GM13977 (cell line): ENCODE measurements around the gene RPRD1A.
"Not testable (repeated sequence)": the region's sequence is repeated elsewhere in the genome, so short reads cannot be mapped to it uniquely, and the experiment has no call there.

Experiments used
- DNase-seq: peaks from one replicate; pipeline ENCODE4 v3.0.0; 2012; ENCODE audit warnings: low spot score
- in situ Hi-C: fragments of 300-500 bp; cut with MboI; formaldehyde crosslinking; loops from one replicate; pipeline ENCODE4 v1.12.0; 2022; ENCODE audit warnings: low sequenced_read_pairs, low pct_unique_long_range_greater_than_20kb, mixed read lengths, inconsistent platforms; ENCODE audit not compliant: unreplicated experiment
- TF ChIP-seq, protein P1 (sequence below): IDR thresholded peaks from 2 replicates; pipeline ENCODE4 v1.5.1; 2012; ENCODE audit warnings: mild to moderate bottlenecking, control low read depth; ENCODE audit not compliant: insufficient read depth; ENCODE audit errors: extremely low read depth, missing control alignments

RPRD1A gene, protein sequence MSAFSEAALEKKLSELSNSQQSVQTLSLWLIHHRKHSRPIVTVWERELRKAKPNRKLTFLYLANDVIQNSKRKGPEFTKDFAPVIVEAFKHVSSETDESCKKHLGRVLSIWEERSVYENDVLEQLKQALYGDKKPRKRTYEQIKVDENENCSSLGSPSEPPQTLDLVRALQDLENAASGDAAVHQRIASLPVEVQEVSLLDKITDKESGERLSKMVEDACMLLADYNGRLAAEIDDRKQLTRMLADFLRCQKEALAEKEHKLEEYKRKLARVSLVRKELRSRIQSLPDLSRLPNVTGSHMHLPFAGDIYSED

GRCh38 chr18:36067055-36067957 lies at the start of gene RPRD1A:
TSS of gene RPRD1A (minus strand) at chr18:36067559. CDS start at chr18:36067404, 155 bp downstream.
- in situ Hi-C loops: no loop called here
- TF ChIP-seq, protein P1, sequence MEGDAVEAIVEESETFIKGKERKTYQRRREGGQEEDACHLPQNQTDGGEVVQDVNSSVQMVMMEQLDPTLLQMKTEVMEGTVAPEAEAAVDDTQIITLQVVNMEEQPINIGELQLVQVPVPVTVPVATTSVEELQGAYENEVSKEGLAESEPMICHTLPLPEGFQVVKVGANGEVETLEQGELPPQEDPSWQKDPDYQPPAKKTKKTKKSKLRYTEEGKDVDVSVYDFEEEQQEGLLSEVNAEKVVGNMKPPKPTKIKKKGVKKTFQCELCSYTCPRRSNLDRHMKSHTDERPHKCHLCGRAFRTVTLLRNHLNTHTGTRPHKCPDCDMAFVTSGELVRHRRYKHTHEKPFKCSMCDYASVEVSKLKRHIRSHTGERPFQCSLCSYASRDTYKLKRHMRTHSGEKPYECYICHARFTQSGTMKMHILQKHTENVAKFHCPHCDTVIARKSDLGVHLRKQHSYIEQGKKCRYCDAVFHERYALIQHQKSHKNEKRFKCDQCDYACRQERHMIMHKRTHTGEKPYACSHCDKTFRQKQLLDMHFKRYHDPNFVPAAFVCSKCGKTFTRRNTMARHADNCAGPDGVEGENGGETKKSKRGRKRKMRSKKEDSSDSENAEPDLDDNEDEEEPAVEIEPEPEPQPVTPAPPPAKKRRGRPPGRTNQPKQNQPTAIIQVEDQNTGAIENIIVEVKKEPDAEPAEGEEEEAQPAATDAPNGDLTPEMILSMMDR: no peak
- DNase-seq: peak; percentile 98

GRCh38 chr18:36116771-36117170 lies 49.4 kb upstream of the RPRD1A start:
- in situ Hi-C loops, DNase-seq: not testable (repeated sequence)

- in situ Hi-C loops: no loop called here
These were observed 47.4 kb upstream of the RPRD1A start for GRCh38 chr18:36114738-36115137.

DNA sequence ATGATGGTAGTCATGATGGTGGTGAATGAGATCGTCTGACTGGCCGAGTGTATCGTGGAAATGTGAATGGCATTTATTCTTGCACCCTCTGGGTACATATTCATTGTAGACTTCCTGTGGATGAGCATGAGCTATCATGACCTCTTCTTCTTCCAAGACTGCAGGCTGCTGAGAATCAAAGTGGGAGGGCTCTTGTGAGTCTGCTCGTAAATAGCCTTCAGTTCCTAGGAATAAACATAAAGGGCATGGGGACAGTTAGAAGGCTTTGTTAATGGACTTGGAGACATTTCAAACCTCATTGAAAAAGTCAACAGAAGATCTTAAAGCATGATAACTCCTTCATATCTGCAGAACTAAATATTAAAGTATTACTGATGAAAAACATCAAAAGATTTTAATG lies 46.9 kb upstream of the RPRD1A start:
- in situ Hi-C loops: no loop called here
- DNase-seq: no peak

More at GRCh38 chr18:36114738-36115137, 47.4 kb upstream of the RPRD1A start:
- DNase-seq: no peak
- TF ChIP-seq, protein P1: no peak

GRCh38 chr18:36112302-36112701 lies 44.9 kb upstream of the RPRD1A start:
- DNase-seq: no peak

More for the DNA sequence above, 46.9 kb upstream of the RPRD1A start:
- TF ChIP-seq, protein P1: no peak

DNA sequence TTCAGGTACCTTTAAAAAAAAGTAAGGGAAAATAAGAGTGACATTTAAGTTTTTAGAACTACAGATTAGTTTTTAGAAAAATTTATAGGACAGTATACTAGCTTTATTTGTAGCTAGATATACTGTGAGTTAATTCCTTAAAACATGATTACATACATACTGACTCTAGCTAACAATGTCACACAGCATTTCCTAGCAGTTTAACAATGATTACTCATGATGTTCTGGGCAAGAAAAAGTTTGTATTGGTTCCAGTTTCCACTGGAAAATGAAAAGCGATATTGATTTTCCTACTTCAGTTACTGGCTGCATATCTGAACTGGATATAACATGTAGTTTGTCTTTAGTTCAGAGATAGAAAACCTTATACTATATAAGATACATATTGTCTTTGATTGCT lies 42.4 kb upstream of the RPRD1A start:
- TF ChIP-seq, protein P1: no peak
- DNase-seq: no peak
- in situ Hi-C loops: no loop called here

More at GRCh38 chr18:36112302-36112701, 44.9 kb upstream of the RPRD1A start:
- in situ Hi-C loops: no loop called here
- TF ChIP-seq, protein P1: no peak

DNA sequence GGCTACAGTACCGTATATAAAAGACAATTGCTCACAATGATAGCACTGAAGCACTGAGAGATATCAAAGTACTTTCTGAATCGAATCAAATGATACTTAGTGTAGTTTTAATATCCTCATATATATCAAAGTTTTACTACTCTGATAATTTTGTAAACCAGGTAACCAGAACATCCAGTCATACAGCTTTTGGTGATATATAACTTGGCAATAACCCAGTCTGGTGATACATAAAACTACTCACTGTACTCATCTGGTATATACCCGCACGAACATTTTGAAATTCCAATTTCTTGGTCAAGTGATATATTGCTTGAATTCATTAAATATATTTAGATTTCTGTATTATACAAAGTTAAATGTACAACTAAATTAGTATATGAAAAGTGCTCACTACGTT lies 41.2 kb upstream of the RPRD1A start:
- no peak for DNase-seq
- in situ Hi-C loops: no loop called here
- TF ChIP-seq, protein P1: no peak
